GM12865 (cell line): Measurements from ENCODE around the gene ARHGAP6.

Source experiments
- DNase-seq: peaks from one replicate; pipeline ENCODE4 v3.0.0; 2010; ENCODE audit warnings: low read depth
- H3K4me3 ChIP-seq: 2 replicates; pipeline ENCODE4 v1.5.1; 2011; ENCODE audit warnings: mild to moderate bottlenecking, low read depth, low read length, control low read depth
- TF ChIP-seq, protein P1 (sequence below): IDR thresholded peaks from 2 replicates; pipeline ENCODE4 v1.5.1; 2011; ENCODE audit warnings: low read length, control low read depth, low read depth, inconsistent platforms; ENCODE audit not compliant: insufficient read depth; ENCODE audit errors: missing control alignments

ARHGAP6 gene

DNA sequence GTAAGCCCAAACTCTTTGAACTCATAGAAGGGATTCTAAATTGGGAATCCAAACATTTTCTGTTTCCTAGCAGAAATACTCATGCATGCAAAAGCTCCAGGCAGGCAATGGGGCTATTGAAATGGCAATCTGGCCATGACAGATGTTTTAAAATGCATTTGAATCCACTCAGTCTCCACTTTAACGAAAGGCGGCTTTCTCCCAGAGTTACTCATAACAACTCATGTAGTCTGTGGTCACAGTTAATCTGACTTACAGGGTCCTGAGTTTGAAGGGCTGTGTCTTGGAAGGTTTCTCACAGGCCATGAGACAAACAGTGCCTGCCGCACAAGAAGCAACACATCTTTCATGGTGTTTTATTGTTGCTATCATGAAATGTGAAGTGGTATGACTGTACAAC lies 186.8 kb downstream of the ARHGAP6 start:
- DNase-seq: no peak
- TF ChIP-seq, protein P1, sequence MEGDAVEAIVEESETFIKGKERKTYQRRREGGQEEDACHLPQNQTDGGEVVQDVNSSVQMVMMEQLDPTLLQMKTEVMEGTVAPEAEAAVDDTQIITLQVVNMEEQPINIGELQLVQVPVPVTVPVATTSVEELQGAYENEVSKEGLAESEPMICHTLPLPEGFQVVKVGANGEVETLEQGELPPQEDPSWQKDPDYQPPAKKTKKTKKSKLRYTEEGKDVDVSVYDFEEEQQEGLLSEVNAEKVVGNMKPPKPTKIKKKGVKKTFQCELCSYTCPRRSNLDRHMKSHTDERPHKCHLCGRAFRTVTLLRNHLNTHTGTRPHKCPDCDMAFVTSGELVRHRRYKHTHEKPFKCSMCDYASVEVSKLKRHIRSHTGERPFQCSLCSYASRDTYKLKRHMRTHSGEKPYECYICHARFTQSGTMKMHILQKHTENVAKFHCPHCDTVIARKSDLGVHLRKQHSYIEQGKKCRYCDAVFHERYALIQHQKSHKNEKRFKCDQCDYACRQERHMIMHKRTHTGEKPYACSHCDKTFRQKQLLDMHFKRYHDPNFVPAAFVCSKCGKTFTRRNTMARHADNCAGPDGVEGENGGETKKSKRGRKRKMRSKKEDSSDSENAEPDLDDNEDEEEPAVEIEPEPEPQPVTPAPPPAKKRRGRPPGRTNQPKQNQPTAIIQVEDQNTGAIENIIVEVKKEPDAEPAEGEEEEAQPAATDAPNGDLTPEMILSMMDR: no peak
- no peak overlapping the region for H3K4me3 ChIP-seq

DNA sequence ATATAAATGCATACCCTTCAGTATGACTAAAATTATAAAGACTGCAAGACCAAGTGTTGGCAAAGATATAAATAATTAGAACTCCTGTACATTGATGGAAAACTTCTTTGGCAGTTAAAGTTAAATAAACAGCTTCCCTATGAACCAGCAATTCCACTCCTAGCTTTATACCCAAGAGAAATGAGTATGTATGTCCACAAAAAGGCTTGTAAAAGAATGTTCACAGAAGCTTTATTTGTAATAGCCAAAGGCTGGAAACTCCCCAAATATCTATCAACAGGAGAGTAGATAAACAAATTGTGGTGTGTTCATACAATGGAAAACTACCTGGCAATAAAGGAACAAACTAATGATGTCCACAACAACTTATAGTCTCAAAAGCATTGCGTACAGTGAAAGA lies 187.7 kb downstream of the ARHGAP6 start:
- no peak overlapping the region for H3K4me3 ChIP-seq
- TF ChIP-seq, protein P1: no peak
- DNase-seq: no peak

DNA sequence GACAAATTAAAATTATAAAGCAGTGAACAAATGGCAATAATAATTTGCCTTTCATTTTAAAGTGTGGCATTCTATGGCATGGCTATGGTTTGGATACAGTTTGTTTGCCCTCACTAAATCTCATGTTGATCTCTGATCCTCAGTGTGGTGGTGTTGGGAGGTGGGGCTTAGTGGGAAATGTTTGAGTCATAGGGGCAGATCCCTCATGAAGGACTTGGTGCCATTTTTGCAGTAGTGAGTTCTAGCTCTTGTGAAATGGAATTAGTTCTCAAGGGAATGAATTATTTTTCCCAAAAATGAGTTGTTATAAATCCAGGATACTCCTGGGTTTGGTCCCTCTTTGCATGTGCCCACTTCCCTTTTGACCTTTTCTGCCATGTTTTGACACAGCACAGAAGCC lies 191.1 kb downstream of the ARHGAP6 start:
- TF ChIP-seq, protein P1: no peak
- H3K4me3 ChIP-seq: no peak overlapping the region
- DNase-seq: no peak

DNA sequence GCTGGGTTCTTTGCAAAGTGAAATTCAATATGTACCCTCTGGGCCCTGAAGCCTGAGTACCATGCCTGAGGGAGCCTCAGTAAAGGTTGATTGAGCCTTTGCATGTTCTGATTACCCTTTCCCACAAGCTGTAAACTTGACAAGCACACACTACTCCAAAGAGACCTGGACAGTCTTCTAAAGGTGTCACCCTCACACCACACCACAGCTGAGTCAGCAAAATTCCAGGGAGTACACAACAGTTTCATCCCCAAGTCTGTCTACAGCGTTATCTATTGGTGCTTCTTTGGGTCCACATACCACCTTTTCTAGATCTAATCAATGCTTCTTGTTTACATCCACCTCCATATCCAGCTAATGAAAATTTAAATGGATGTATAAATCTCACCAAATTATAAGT lies 191.7 kb downstream of the ARHGAP6 start:
- H3K4me3 ChIP-seq: no peak overlapping the region
- TF ChIP-seq, protein P1: no peak
- DNase-seq: no peak

DNA sequence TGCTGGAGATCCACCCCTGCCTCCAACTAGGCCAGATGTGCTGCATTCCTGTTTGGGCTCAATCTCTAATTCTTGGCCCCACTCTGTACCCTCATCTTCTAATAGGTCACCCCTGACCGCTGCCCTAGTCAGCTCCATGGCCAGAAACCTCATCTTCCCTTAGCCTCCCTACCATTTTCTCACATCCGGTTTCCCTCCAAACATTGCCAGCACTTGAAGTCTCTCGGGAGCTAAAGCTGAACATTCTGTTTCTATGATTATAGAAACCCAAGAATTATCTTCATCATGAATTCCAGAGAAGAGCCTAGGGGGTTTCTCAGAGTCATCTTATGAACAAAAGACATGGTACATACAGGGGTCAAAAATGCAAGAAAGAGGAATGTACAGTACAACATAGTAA lies 192.8 kb downstream of the ARHGAP6 start:
- TF ChIP-seq, protein P1: no peak
- no peak for DNase-seq
- H3K4me3 ChIP-seq: no peak overlapping the region

DNA sequence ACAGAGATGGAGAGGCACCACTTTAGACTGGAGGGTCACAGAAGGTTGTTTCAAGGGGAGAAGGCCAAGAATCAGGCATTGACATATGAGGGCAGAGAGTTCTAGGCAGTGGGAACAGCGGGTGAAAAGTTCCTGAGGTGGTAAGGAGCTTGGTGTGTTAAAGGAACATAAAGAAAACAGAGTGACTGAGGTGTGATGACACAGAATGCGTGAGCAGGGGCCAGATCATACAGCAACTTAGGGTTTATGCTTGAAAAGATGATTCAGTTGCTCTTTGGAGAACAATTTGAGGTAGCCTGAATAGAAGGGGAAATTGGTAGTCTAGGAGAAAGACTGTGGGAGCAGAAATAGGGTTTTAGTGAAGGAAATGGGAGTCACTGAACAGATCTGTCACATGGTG lies 193.3 kb downstream of the ARHGAP6 start:
- TF ChIP-seq, protein P1: no peak
- no peak overlapping the region for H3K4me3 ChIP-seq
- no peak for DNase-seq

DNA sequence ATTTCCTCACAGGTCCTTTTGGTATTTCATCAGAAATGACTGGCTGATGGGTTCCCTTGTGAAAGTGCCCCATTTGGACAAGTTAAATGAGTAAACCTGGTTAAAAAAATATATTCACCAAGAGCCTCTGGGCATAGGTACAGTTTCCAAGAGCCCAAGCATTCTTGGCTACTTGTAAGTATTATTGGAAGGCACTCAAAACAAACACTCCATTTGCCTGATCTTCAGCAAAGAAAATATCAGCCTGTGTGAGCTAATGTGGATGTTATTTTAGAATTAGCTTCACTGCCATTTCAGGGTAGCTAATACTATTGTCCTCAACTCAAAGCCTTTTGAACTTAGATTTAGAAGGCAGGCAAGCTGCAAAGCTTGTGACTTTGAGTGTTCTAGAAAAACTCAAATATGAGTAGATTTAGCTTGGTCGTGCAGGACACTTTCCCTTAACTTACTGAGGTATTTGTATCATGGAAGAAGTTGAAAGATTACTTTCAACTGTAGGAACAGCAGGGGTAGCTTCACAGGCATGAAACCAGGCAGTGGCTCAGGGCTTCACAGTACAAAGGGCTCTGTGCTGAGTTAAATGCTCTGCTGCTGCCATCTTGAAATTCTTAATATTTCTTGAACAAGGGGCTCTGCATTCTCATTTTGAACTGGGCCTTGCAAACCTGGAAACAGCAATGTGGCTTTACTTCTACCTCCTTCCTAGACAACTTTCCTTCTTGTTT lies 195.3 kb downstream of the ARHGAP6 start:
- no peak overlapping the region for H3K4me3 ChIP-seq
- no peak for DNase-seq
- TF ChIP-seq, protein P1: no peak
